ENCODE measurements around the gene DAZAP1.
A peak's percentile ranks its signal among the peaks of the same experiment; 100 is the strongest.

DAZAP1 gene

DNA sequence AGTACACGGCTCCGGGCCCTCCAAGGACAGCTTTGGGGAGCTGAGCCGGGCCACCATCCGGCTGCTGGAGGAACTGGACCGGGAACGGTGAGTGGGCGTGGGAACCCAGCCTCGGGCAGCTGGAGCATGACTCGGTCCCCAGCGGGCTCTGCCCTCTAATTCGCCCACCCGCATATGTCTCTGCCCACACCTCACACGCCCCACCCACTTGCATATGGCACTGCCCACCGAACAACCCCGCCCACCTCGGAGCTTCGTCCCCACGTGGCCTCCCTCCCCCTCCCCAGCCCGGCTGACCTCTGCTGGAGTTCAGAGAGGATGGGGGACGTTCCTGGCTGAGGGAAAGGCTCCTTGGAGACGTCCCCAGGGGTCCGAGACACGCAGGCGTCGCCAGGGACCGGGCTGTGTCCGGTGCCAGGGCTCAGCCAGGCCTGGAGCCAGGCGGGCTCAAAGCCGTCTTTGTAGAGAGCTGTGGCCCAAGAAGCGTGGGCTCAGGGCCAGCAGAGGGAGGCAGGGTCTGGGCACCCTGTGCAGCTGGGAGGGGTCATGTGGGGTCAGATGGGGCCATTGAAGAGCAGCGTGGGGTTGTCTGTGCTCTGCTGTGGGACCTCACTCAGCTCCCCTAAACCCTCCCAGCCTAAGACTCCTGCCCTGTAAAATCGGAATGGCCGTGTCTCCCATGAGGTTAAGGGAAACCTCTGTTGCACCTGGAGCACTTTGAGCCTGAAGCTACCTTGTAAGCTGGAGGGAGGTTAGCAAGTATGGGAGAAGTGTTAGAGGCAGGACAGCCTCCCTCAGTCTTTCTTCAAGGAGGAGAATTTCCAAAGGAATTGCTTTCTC lies 46.4 kb downstream of the DAZAP1 start:
- Mint-ChIP-seq H3K4me3 (no peak overlapping the region), H3K27me3 (peaks cover 59% of the 10 kb centered on the region), H3K4me1 (peaks cover 13% of the 10 kb centered on the region), H3K9me3 (no peaks in the 10 kb centered on the region), H3K36me3 (ENCODE audit: low read depth) (no peaks in the 10 kb centered on the region), H3K27ac (no peak overlapping the region)
- DNase-seq (no peak), ATAC-seq (no peak)

DNA sequence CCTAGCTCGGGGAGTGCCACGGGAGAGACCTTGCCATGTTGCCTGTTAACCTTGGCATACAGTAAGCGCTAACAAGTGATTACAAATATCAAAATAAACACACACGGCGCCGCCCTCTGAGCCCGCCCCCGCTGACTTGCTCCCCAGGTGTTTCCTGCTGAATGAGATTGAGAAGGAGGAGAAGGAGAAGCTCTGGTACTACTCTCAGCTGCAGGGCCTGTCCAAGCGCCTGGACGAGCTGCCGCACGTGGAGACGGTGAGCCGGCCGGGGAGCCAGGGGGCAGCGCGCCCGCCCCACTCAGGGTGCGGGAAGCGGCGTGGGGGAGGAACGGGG lies 47.6 kb downstream of the DAZAP1 start:
- Mint-ChIP-seq H3K4me1 (peaks cover 12% of the 10 kb centered on the region), H3K27ac (no peak overlapping the region), H3K36me3 (ENCODE audit: low read depth) (no peaks in the 10 kb centered on the region), H3K4me3 (no peak overlapping the region), H3K27me3 (peaks cover 54% of the 10 kb centered on the region), H3K9me3 (no peaks in the 10 kb centered on the region)
- DNase-seq (no peak), ATAC-seq (no peak)

DNA sequence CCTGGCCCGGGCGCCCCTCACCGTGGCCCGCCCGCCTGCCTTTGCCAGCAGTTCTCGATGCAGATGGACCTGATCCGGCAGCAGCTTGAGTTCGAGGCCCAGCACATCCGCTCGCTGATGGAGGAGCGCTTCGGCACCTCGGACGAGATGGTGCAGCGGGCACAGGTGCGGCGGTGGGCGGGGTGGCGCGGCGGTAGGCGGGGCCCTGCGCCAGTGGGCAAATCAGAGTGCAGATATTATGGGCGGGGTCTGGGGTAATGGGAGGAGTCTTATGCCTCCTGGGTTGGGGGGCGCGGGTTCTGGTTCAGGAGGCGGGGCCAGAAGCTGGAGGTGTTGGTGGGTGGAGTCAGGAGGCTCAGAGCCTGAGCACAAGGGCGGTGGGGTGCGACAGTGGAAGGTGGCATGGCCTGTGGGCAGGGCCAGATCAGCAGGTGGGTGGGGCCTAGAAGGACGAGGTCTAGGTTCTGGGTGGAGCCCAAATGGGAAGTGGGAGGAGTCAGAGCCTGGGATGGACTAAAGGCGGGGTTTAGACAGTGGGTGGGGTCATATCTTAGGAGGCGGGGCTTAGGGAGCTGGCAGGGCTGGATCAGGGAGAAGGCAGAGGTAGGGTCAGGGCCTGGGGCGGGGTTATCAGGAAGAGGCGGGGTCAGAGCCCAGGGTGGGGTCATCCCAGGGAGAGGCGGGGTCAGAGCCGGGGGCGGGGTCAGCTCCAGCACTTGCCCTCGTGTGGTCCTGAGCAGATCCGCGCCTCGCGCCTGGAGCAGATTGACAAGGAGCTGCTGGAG lies 48.1 kb downstream of the DAZAP1 start:
- peak; percentile 58 for ATAC-seq
- no peak overlapping the region for H3K4me3 Mint-ChIP-seq
- H3K9me3 Mint-ChIP-seq: no peaks in the 10 kb centered on the region
- no peaks in the 10 kb centered on the region for H3K36me3 Mint-ChIP-seq (ENCODE audit: low read depth)
- H3K4me1 Mint-ChIP-seq: peaks cover 12% of the 10 kb centered on the region
- no peak overlapping the region for H3K27ac Mint-ChIP-seq
- DNase-seq: peak; percentile 60
- peaks cover 51% of the 10 kb centered on the region for H3K27me3 Mint-ChIP-seq

DNA sequence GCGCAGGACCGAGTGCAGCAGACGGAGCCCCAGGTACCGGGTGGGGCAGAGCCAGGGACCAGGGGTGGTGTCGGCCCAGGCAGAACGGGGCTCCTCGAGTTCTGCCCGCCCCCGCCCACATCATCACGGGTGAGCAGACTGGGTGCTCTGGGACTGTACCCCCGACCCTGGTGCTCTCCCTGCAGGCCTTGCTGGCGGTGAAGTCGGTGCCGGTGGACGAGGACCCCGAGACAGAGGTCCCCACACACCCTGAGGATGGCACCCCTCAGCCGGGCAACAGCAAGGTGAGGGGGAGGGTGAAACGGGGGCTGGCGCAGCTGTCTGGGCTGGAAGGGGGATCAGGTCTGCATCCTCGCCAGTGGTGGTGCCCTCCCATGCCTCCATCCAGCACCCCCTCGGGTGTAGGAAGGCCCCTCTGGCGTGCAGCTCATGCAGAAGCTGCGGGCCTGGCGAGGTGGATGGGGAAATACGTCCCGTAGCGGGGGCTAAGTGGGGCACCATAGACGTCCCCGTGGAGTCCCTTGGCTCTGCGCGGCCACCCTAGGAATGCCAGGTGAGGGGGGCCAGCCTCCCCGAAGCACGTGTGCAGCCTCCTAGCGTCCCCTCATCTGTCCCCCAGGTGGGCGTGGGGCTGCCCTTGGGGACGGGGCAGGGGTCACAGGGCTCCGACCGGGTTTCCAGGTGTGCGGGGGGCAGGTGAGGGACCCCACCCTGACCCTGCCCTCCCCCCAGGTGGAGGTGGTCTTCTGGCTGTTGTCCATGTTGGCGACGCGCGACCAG lies 48.9 kb downstream of the DAZAP1 start:
- H3K27ac Mint-ChIP-seq: no peak overlapping the region

DNA sequence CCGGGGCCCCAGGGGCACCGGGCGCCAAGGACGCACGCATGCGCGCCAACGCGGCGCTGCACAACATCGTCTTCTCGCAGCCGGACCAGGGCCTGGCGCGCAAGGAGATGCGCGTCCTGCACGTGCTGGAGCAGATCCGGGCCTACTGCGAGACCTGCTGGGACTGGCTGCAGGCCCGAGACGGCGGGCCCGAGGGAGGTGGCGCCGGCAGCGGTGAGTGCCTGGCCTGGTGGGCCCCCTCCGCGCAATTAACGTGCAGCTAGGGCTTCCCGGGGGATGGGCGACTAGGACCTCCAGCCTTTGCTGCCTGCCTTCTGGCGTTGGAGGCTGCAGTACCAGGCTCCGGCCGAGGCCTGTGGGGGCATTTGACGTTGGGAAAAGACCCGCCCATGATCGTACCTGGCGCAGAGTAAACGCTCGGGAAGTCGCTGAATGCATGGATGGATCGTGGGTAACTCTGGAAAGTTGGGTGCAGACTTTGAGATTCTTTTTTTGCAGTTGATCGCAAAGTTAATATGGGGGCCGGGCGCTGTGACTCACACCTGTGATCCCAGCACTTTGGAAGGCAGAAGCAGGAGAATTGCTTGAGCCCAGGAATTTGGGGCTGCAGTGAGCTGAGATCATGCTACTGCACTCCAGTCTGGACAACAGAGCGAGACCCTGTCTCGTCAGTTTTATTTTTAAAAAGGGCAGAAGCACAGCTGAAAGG lies 49.8 kb downstream of the DAZAP1 start:
- DNase-seq: no peak
- no peak for ATAC-seq
- Mint-ChIP-seq H3K27me3 (peaks cover 43% of the 10 kb centered on the region), H3K9me3 (no peaks in the 10 kb centered on the region), H3K4me1 (peaks cover 9% of the 10 kb centered on the region), H3K27ac (no peak overlapping the region), H3K36me3 (ENCODE audit: low read depth) (no peaks in the 10 kb centered on the region), H3K4me3 (no peak overlapping the region)

More for the DNA sequence above, 48.9 kb downstream of the DAZAP1 start:
- H3K4me1 Mint-ChIP-seq: peaks cover 9% of the 10 kb centered on the region
- ATAC-seq (no peak), DNase-seq (no peak)
- H3K27me3 Mint-ChIP-seq: peaks cover 44% of the 10 kb centered on the region
- H3K36me3 Mint-ChIP-seq (ENCODE audit: low read depth): no peaks in the 10 kb centered on the region
- no peaks in the 10 kb centered on the region for H3K9me3 Mint-ChIP-seq
- no peak overlapping the region for H3K4me3 Mint-ChIP-seq

DNA sequence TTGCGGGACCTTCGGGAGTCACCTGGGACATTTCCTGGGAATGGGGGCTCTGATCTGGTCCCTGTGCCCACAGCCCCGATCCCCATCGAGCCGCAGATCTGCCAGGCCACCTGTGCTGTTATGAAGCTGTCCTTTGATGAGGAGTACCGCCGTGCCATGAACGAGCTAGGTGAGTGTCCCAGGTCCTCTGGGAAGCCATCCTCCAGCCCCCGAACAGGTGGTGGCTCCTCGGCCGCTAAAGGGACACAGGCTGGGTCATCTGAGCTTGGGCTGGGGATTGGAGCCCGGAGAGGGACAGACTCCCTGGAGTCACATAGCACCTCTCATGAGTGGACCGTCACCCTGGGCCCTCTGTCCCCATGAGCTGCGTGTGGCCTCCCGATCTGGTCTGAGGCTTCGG lies 50.5 kb downstream of the DAZAP1 start:
- no peak overlapping the region for H3K4me3 Mint-ChIP-seq
- no peaks in the 10 kb centered on the region for H3K36me3 Mint-ChIP-seq (ENCODE audit: low read depth)
- H3K4me1 Mint-ChIP-seq: peaks cover 9% of the 10 kb centered on the region
- peaks cover 37% of the 10 kb centered on the region for H3K27me3 Mint-ChIP-seq
- H3K9me3 Mint-ChIP-seq: no peaks in the 10 kb centered on the region
- ATAC-seq (no peak), DNase-seq (no peak)
- H3K27ac Mint-ChIP-seq: no peak overlapping the region

DNA sequence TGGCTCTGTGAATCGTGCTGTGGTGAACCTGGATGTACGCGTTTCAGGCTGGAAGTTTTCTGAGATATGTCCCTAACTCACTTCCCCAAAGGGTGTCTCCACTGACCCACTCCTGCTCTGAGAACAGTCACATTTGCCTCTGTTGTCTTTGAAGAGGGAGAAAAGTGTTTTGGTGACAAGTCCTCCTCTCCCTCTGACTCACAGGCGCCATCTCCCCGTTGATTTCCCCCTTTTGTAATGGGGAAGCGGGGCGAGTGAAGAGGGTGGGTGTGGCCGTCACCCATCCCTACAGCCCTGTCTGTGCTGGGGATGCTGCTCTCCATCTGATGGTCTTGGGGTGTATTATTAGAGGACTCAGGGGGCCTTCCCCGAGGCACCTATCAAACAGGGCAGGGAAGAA lies 52.1 kb downstream of the DAZAP1 start:
- no peak overlapping the region for H3K27ac Mint-ChIP-seq
- no peak for ATAC-seq
- H3K4me3 Mint-ChIP-seq: no peak overlapping the region
- peaks cover 7% of the 10 kb centered on the region for H3K4me1 Mint-ChIP-seq
- no peak for DNase-seq
- H3K27me3 Mint-ChIP-seq: peaks cover 29% of the 10 kb centered on the region
- no peaks in the 10 kb centered on the region for H3K9me3 Mint-ChIP-seq
- no peaks in the 10 kb centered on the region for H3K36me3 Mint-ChIP-seq (ENCODE audit: low read depth)

DNA sequence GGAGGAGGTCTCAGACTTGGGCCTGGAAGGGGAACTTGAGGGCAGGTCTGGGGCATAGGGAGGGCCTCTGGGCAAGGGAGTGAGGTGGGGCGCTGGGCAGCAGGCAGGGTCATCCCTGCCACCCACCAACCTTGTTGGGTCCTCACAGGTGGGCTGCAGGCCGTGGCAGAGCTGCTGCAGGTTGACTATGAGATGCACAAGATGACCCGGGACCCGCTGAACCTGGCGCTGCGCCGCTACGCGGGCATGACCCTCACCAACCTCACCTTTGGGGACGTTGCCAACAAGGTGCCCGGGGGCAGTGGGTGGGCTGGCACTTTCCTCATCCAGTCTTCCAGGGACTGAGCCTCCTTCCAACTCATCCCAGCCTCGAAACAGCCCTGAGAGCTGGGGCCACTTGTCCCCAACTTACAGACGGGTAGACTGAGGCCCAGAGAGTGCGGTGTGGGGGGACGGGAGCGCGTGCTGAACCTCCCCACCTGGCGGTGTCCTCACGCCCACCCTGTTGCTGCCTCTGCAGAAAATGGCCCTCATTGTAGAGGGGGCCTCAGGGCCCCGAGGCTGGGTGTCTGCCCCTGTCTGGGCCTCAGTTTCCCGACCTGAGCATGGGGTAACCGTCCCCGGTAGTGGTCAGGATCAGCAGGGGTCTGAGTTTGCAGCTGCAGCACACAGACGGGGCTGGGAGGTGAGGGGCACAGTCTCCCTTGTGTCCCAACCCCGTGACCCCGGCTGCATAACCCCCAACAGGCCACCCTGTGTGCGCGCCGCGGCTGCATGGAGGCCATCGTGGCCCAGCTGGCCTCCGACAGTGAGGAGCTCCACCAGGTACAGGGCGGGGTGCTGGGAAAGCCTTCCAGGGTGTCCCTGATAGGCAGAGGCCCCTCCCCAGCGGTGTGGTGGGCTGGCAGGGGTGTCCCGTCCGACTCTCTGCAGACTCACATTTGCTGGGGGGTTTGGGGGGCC lies 52.9 kb downstream of the DAZAP1 start:
- peaks cover 25% of the 10 kb centered on the region for H3K27me3 Mint-ChIP-seq
- H3K36me3 Mint-ChIP-seq (ENCODE audit: low read depth): no peaks in the 10 kb centered on the region
- no peak for DNase-seq
- no peak overlapping the region for H3K4me3 Mint-ChIP-seq
- ATAC-seq: no peak
- peaks cover 5% of the 10 kb centered on the region for H3K4me1 Mint-ChIP-seq
- no peaks in the 10 kb centered on the region for H3K9me3 Mint-ChIP-seq
- no peak overlapping the region for H3K27ac Mint-ChIP-seq

DNA sequence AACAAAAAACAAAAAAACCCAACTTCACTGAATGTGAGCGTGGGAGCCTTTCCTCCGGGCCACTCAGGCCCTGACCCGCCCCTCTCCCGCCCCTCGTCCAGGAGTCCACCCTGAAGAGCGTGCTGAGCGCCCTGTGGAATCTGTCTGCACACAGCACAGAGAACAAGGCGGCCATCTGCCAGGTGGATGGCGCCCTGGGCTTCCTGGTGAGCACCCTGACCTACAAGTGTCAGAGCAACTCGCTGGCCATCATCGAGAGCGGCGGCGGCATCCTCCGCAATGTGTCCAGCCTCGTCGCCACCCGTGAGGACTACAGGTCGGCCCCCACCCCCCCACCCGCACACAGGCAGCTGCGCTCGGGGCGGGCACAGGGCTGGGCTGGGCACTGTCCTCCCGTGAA lies 54.5 kb downstream of the DAZAP1 start:
- H3K27me3 Mint-ChIP-seq: peaks cover 19% of the 10 kb centered on the region
- no peaks in the 10 kb centered on the region for H3K36me3 Mint-ChIP-seq (ENCODE audit: low read depth)
- DNase-seq (no peak), ATAC-seq (no peak)
- H3K9me3 Mint-ChIP-seq: no peaks in the 10 kb centered on the region
- H3K27ac Mint-ChIP-seq: no peak overlapping the region
- H3K4me1 Mint-ChIP-seq: no peaks in the 10 kb centered on the region
- no peak overlapping the region for H3K4me3 Mint-ChIP-seq

DNA sequence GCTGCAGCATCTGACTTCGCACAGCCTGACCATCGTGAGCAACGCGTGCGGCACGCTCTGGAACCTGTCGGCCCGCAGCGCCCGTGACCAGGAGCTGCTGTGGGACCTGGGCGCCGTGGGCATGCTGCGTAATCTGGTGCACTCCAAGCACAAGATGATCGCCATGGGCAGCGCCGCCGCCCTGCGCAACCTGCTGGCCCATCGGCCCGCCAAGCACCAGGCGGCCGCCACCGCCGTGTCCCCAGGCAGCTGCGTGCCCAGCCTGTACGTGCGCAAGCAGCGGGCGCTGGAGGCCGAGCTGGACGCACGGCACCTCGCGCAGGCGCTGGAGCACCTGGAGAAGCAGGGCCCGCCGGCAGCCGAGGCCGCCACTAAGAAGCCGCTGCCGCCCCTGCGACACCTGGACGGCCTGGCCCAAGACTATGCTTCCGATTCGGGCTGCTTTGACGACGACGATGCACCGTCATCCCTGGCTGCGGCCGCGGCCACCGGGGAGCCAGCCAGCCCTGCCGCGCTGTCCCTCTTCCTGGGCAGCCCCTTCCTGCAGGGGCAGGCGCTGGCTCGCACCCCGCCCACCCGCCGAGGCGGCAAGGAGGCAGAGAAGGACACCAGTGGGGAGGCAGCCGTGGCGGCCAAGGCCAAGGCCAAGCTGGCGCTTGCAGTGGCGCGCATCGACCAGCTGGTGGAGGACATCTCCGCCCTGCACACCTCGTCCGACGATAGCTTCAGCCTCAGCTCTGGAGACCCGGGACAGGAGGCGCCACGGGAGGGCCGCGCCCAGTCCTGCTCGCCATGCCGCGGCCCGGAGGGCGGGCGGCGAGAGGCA lies 58.0 kb downstream of the DAZAP1 start:
- ATAC-seq (no peak), DNase-seq (peak; percentile 49)
- no peaks in the 10 kb centered on the region for H3K9me3 Mint-ChIP-seq
- H3K36me3 Mint-ChIP-seq (ENCODE audit: low read depth): no peaks in the 10 kb centered on the region
- H3K27me3 Mint-ChIP-seq: peaks cover 7% of the 10 kb centered on the region
- H3K27ac Mint-ChIP-seq: no peak overlapping the region
- H3K4me3 Mint-ChIP-seq: no peak overlapping the region
- peaks cover 3% of the 10 kb centered on the region for H3K4me1 Mint-ChIP-seq

DNA sequence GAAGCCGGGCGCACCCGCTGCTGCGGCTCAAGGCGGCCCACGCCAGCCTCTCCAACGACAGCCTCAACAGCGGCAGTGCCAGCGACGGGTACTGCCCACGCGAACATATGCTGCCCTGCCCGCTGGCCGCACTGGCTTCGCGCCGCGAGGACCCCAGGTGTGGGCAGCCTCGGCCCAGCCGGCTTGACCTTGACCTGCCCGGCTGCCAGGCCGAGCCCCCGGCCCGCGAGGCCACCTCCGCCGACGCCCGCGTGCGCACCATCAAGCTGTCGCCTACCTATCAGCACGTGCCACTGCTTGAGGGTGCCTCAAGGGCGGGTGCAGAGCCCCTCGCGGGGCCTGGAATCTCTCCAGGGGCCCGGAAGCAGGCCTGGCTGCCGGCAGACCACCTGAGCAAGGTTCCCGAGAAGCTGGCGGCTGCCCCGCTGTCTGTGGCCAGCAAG lies 58.7 kb downstream of the DAZAP1 start:
- no peak for DNase-seq
- H3K27me3 Mint-ChIP-seq: peaks cover 7% of the 10 kb centered on the region
- no peak overlapping the region for H3K27ac Mint-ChIP-seq
- peaks cover 3% of the 10 kb centered on the region for H3K4me1 Mint-ChIP-seq
- H3K36me3 Mint-ChIP-seq (ENCODE audit: low read depth): no peaks in the 10 kb centered on the region
- H3K4me3 Mint-ChIP-seq: no peak overlapping the region
- ATAC-seq: no peak
- no peaks in the 10 kb centered on the region for H3K9me3 Mint-ChIP-seq

DNA sequence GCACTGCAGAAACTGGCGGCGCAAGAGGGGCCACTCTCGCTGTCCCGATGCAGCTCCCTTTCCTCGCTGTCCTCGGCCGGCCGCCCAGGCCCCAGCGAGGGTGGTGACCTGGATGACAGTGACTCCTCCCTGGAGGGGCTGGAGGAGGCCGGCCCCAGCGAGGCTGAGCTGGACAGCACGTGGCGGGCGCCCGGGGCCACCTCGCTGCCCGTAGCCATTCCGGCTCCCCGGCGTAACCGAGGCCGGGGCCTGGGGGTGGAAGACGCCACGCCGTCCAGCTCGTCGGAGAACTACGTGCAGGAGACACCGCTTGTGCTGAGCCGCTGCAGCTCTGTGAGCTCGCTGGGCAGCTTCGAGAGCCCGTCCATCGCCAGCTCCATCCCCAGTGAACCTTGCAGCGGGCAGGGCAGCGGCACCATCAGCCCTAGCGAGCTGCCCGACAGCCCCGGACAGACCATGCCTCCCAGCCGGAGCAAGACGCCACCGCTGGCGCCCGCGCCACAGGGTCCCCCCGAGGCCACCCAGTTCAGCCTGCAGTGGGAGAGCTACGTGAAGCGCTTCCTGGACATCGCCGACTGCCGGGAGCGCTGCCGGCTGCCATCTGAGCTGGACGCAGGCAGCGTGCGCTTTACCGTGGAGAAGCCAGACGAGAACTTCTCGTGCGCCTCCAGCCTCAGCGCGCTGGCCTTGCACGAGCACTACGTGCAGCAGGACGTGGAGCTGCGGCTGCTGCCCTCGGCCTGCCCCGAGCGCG lies 59.3 kb downstream of the DAZAP1 start:
- no peaks in the 10 kb centered on the region for H3K9me3 Mint-ChIP-seq
- no peaks in the 10 kb centered on the region for H3K36me3 Mint-ChIP-seq (ENCODE audit: low read depth)
- H3K4me1 Mint-ChIP-seq: peaks cover 5% of the 10 kb centered on the region
- DNase-seq (no peak), ATAC-seq (no peak)
- H3K27ac Mint-ChIP-seq: no peak overlapping the region
- no peak overlapping the region for H3K4me3 Mint-ChIP-seq
- H3K27me3 Mint-ChIP-seq: peaks cover 9% of the 10 kb centered on the region

All from activated naive CD8-positive, alpha-beta T cell treated with anti-CD3 and anti-CD28 coated beads, Interleukin-2, amount 50 U/mL, for 24 hours (primary cell).